Lower lobe of right lung (tissue), 2 donors: ENCODE results near the gene CALN1. TPM values are rescaled to one million over a fixed set of nuclear protein-coding genes. Genes with fewer than 3 reads are reported as not detected.
A peak's percentile ranks its signal among the peaks of the same experiment; 100 is the strongest.

Experiments used
- ATAC-seq, 2 donors: fragments of 200-7000 bp; cut with Tn5 transposase; one replicate each; pipeline ENCODE4 v1.9.1; 2020 to 2022; ENCODE audit warnings: mild to moderate bottlenecking in 2 of 2, moderate library complexity in 2 of 2
- DNase-seq: peaks from one replicate; pipeline ENCODE4 v3.0.0-alpha.2; 2020
- H3K27ac ChIP-seq: fragments of 200-600 bp; one replicate; pipeline ENCODE4 v1.8.0; 2022
- H3K27me3 ChIP-seq: fragments of 200-600 bp; one replicate; pipeline ENCODE4 v1.8.0; 2022; ENCODE audit warnings: low read depth
- H3K36me3 ChIP-seq: fragments of 200-600 bp; one replicate; pipeline ENCODE4 v1.8.0; 2022; ENCODE audit warnings: mild to moderate bottlenecking
- H3K4me1 ChIP-seq: fragments of 200-600 bp; one replicate; pipeline ENCODE4 v1.8.0; 2022
- H3K4me3 ChIP-seq: fragments of 200-600 bp; one replicate; pipeline ENCODE4 v1.8.0; 2022; ENCODE audit warnings: mild to moderate bottlenecking
- H3K9me3 ChIP-seq: fragments of 200-600 bp; one replicate; pipeline ENCODE4 v1.8.0; 2022
- intact Hi-C: fragments of 100-400 bp; cut with DNase I; formaldehyde crosslinking; loops from one replicate; pipeline ENCODE4 v1.11.0; 2022
- total RNA-seq: library from RNA; stranded (reverse); fragmentation: NEBNext Ultra II Directional; extraction: Animal tissue kit (Norgen Biotek cat#: 25700); gene quantifications from one replicate; pipeline ENCODE4 v1.2.1, GENCODE V29; 2021
- TF ChIP-seq, protein P1 (sequence below): fragments of 200-600 bp; IDR thresholded peaks from one replicate; pipeline ENCODE4 v1.8.0; 2022; ENCODE audit warnings: antibody characterized with exemption, mild to moderate bottlenecking
- donor health status: DM: no; HTN: yes; CAD: no; lungs with severe emphysema.

Gene CALN1
- total RNA-seq, 1 donor from 2014 or later, result not detected

DNA sequence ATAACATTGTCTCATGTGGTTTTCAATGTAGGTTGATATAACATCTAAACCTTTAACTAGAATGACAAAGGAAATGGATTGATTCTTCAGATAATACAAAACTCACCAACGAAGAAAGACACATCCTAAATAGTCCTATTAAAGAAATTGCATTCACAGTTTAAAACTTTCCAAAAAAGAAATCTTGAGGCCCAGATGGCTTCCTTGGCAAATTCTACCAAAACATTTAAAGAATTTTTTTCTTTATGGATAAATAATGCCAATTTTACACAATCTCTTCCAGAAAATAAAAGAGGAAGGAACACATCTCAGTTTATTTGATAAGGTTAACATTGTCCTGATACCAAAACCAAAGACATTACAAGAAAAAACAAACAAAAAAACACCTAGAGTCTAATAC is 349.5 kb downstream of the CALN1 start:
- Histone ChIP-seq H3K4me1 (no peaks in the 10 kb centered on the region), H3K27ac (no peak overlapping the region), H3K36me3 (no peaks in the 10 kb centered on the region), H3K27me3 (no peaks in the 10 kb centered on the region), H3K4me3 (no peak overlapping the region), H3K9me3 (no peaks in the 10 kb centered on the region)
- DNase-seq (no peak), ATAC-seq (no peak)
- TF ChIP-seq, protein P1, sequence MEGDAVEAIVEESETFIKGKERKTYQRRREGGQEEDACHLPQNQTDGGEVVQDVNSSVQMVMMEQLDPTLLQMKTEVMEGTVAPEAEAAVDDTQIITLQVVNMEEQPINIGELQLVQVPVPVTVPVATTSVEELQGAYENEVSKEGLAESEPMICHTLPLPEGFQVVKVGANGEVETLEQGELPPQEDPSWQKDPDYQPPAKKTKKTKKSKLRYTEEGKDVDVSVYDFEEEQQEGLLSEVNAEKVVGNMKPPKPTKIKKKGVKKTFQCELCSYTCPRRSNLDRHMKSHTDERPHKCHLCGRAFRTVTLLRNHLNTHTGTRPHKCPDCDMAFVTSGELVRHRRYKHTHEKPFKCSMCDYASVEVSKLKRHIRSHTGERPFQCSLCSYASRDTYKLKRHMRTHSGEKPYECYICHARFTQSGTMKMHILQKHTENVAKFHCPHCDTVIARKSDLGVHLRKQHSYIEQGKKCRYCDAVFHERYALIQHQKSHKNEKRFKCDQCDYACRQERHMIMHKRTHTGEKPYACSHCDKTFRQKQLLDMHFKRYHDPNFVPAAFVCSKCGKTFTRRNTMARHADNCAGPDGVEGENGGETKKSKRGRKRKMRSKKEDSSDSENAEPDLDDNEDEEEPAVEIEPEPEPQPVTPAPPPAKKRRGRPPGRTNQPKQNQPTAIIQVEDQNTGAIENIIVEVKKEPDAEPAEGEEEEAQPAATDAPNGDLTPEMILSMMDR, result no peak
- intact Hi-C loops, result no loop called here

DNA sequence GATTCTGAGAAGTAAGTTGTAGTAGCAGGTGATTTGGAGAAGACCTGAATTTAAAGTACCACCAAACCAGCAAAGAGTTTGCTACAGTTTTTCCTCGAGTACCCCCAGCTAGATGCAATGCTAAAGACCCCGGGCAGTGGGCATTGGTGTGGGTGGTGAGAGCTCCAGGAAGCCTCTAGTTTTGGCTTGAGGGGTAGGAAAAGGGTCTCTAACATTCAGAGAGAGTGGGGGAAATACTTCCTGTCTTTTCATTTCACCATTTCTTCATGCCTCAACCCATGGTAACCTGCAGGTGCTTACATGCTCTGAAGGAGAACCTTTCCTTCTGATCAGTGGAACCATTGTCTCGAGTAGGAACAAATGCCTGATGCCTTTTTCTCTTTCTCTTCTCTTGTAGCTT is 352.2 kb downstream of the CALN1 start:
- Histone ChIP-seq H3K9me3 (no peaks in the 10 kb centered on the region), H3K36me3 (no peaks in the 10 kb centered on the region), H3K4me1 (no peaks in the 10 kb centered on the region), H3K4me3 (no peak overlapping the region), H3K27ac (no peak overlapping the region), H3K27me3 (no peaks in the 10 kb centered on the region)
- no peak for DNase-seq
- intact Hi-C loops, result no loop called here
- TF ChIP-seq, protein P1, result no peak
- no peak for ATAC-seq

DNA sequence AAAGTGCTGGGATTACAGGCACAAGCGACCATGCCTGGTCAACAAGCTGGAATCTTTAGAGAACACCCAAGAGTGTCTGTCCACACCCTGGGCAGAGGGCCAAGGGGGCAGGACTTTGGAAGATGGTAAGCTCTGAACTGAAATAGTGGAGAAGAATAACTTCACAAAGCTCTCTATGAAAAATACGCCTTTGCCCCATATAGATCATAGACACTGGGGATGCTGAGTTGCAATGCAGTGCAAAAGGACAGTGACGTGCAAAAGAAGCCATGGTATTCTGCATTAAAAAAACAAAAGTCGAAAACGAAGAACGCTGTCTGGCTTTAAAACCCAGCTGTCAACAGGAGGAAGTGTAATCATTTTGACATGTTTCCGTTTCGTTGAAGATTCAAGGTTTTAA is 353.6 kb downstream of the CALN1 start:
- Histone ChIP-seq H3K36me3 (no peaks in the 10 kb centered on the region), H3K9me3 (no peaks in the 10 kb centered on the region), H3K4me3 (no peak overlapping the region), H3K27me3 (no peaks in the 10 kb centered on the region), H3K27ac (no peak overlapping the region), H3K4me1 (no peaks in the 10 kb centered on the region)
- intact Hi-C loops, result no loop called here
- DNase-seq, result peak; percentile 63
- TF ChIP-seq, protein P1, result no peak
- no peak for ATAC-seq

DNA sequence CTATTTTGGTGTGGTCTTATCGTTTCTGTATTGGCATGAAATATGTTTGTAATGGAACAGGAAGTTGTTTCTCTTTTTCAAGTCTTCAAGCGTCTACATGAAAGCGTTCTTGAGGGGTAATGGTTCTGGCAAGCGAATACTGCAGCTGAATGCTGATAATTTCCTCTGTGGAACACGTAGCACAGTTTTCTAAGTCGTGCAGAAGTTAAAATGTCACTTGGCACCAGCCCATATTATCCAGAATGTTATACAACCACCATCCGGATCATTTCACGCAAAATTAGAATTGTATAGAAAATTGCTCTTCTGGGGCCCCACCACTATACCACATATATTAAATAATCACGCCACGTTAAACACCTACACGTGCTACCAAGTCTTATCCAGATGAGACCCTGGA is 354.3 kb downstream of the CALN1 start:
- no peak for DNase-seq
- intact Hi-C loops, result no loop called here
- no peaks in the 10 kb centered on the region for H3K27me3 ChIP-seq
- no peak for ATAC-seq
- no peak overlapping the region for H3K4me3 ChIP-seq
- no peak overlapping the region for H3K27ac ChIP-seq
- H3K36me3 ChIP-seq, result no peaks in the 10 kb centered on the region
- no peaks in the 10 kb centered on the region for H3K9me3 ChIP-seq
- TF ChIP-seq, protein P1, result no peak
- H3K4me1 ChIP-seq, result no peaks in the 10 kb centered on the region

DNA sequence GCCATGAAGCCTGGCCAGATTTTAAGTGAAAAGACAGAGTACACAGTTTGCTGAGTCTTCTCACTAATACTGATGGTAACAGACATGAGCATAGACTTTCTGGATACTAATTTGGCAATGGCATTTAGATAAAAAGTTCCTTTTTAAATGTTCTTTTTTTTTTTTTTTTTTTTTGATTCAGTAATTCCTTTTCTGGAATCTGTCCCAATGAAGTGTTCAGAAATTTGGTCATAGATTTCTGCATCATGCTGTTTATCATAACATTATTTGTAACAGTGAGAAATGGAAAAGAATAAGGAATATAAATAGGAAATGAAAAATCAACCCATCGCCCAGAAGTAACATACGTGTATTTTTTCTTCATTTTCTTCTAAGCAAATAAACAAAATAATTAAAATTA is 354.9 kb downstream of the CALN1 start:
- DNase-seq (no peak), ATAC-seq (no peak)
- H3K27me3 ChIP-seq, result no peaks in the 10 kb centered on the region
- H3K9me3 ChIP-seq, result no peaks in the 10 kb centered on the region
- no peaks in the 10 kb centered on the region for H3K36me3 ChIP-seq
- H3K27ac ChIP-seq, result no peak overlapping the region
- intact Hi-C loops, result no loop called here
- TF ChIP-seq, protein P1, result no peak
- H3K4me1 ChIP-seq, result no peaks in the 10 kb centered on the region
- H3K4me3 ChIP-seq, result no peak overlapping the region

DNA sequence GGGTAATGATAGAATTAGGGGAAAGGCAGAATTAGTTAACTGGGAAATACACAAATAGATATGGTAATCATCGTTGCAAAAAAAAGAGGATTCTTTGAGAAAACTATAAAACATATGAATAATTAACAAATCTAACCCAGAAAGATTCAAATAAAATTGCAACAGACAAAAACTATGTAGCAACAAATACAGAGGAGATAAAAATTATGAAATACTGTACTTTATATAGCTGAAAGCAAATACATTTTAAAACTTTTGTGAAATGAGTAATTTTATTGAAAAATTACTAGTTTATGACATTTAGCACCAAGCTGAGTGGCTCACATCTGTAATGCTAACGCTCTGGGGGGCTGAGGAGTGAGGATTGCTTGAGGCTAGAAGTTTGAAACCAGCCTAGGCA is 356.7 kb downstream of the CALN1 start:
- H3K27me3 ChIP-seq, result no peaks in the 10 kb centered on the region
- H3K36me3 ChIP-seq, result no peaks in the 10 kb centered on the region
- DNase-seq (no peak), ATAC-seq (no peak)
- no peaks in the 10 kb centered on the region for H3K4me1 ChIP-seq
- intact Hi-C loops, result no loop called here
- no peak overlapping the region for H3K27ac ChIP-seq
- H3K4me3 ChIP-seq, result no peak overlapping the region
- no peaks in the 10 kb centered on the region for H3K9me3 ChIP-seq
- TF ChIP-seq, protein P1, result no peak
